Measurements from ENCODE around the gene SLC17A9. TPM values are rescaled to one million over a fixed set of nuclear protein-coding genes. Genes with fewer than 3 reads are reported as not detected.
A peak's percentile ranks its signal among the peaks of the same experiment; 100 is the strongest.
"Not testable (repeated sequence)": the region's sequence is repeated elsewhere in the genome, so short reads cannot be mapped to it uniquely, and the experiment has no call there.

Gene SLC17A9
- total RNA-seq, 1 donor from 2014 or later = 1.7 TPM

DNA sequence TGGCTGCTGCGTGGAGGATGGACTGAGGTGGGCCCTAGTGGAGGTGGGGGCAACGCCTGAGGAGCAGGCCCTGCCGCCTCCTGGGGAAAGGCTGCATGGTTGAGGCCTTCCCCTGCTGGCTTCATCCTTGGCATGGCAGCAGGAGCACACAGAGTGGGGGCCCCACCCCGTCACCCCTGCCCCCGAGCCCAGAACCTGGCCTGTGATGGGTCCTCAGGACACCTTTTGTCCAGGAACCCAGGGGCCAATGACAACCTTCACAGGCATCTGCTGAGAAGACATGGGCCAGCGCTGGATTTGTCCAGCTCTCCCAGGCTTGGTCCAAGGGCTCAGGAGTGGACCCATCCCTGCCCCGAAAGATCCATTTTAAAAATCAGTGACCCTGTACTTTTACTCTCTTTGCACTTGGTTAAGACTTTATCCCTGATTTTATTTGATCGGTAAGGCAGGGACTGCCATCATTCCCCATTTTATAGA is 575 bp upstream of the SLC17A9 start:
- DNase-seq (ENCODE audit: low spot score) = no peak
- intact Hi-C loops (cut with DNase I) = no loop called here

DNA sequence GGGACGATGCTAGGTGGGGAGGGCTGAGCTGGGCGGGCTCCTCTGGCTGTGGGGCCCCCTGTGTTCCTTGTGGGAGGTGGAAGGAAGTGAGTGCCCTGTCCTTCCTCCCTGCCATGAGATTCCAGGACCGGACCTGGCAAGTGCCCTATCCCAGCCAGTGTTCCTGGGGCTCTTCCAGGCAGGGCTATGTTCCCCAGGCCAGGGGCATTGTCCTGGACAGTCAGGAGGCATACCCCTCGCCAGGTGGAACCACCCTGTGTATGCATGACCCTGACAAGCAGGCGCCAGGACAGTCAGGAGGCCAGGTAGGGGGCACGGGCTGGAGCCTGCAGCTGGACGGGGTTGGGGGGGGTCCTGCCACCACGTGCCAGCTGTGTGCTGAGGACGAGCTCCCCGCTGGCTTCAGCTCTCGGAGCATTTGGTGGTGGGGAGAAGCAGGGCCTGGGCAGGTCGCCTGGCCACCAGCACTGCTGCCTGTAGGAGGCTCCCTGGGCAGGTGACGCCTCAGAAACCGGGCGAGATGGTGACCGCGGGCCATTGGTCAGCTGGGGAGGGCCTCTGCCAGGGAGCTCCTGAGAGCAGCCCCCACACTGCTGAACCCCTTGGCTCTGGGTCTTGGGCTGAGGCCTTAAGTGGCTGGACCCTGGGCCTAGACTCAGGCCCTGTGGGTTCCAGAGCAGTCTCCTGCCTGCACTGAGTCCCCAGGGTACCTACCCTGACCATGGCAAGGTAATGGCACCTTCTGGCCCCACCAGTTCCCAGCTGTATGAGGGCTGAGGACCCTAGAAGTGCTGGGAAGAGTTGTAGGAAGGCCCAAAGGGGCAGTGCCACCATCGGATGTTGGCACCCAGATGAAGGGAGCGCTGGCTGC is 694 bp downstream of the SLC17A9 start:
- DNase-seq (ENCODE audit: low spot score) = no peak
- intact Hi-C loops (cut with DNase I) = no loop called here

DNA sequence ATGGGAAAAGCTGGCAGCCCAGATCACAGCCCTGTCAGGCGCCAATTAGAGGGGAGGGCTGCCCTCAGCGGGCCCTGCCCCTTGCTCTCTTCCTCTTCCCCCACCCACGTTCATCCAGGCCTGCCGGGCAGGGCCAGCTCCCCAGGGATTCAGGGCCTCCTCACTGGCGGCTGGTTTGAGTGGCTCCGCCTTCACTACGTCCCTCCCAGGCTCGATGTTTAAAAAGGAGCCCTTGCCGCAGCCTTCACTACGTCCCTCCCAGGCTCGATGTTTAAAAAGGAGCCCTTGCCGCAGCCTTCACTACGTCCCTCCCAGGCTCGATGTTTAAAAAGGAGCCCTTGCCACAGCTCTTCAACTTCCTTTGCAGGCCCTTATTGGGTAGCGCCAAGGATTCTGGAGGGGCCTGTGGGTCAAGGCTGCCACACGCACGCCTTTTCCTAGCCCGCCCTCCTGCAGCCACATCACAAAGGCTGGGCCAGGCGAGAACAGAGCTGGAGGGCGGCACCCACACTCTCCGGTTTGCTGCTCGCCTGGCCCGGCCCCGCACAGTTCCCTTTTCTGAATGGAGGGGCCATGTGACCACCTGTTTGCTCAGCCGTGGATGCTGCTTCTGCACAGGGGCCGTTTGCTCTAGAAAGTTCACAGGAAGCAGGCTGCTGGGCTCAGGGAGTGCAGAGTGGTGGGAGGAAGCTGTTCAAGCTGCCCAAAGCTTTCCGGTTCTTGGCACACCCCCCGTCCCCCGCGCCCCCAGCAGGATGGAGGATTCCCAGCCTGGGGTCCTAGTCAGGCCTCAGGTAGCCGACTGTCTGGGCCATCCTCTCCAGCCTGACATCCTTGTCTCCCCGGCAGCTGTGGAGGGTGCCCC is 1.6 kb downstream of the SLC17A9 start:
- intact Hi-C loops (cut with DNase I) = no loop called here
- DNase-seq (ENCODE audit: low spot score) = peak; percentile 83

DNA sequence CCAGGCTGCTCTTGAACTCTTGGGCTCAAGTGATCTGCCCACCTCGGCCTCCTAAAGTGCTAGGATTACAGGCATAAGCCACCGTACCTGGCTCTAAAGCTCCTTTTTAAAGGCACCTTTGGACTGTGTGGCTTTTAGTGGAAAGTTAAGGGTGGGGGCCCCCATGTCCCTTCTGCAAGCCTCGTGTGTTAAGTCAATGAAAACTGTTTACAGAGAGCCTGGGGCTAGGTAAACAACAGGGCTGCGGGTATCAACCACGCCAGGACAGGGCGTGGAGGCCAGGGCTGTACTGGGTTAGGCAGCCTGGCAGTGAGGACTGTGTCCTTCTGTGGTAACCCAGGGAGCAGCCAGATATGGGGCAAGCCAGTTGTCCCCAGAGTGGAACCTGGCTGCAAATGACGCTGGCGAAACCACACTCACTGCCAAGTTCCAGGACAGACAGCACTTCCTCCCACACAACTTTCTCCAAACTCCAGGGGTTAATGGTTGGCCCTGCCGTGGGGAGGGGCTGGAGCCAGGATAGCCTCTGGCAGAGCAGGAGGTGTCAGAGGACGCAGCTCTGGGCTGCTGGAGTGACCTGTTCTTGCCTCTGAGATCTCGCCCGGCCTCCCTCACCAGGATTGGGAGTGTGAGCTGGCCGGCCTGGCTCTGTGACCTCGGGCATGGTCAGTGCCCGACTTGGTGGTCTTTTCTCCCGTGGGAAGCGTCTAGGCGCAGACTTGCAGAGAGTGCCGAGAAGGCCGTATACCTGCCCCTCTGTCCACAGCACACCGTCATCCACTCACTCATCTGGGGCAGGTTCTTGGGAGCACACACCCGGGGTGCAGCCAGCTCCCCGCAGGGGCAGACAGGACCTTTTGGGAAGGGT is 3.2 kb downstream of the SLC17A9 start:
- DNase-seq (ENCODE audit: low spot score) = no peak
- intact Hi-C loops (cut with DNase I) = no loop called here

DNA sequence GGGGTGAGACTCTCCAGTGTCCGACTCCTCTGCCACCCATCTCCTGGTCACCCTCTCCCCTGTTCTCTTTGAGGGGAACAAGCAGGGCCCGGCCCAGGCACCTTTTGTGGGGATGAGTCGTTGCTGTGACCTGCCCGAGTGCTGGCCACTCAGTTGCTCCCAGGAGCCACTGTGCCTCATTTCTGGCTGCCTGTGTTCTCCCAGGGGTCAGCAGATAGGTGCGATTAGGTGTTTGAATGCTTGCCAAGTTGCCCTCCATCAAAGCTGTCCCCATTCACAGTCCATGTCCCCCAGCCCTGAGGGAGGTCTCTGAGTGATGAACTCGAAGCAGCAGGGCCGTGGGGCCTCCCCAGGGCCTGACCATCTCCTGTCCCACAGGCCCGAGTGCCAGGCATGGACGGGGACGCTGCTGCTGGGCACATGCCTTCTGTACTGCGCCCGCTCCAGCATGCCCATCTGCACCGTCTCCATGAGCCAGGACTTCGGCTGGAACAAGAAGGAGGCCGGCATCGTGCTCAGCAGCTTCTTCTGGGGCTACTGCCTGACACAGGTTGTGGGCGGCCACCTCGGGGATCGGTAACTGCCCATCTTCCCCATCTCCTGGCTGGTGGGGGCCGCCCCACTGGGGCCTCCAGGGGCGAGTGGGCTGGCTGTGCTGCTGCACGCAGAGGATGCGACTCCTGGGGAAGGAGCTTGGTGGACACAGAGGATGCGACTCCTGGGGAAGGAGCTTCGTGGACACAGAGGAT is 4.1 kb downstream of the SLC17A9 start:
- DNase-seq (ENCODE audit: low spot score) = no peak

GRCh38 chr20:62957136-62958117 is 4.9 kb downstream of the SLC17A9 start:
- intact Hi-C loops (cut with DNase I) = no loop called here
- no peak for DNase-seq (ENCODE audit: low spot score)

More for the DNA sequence above, 4.1 kb downstream of the SLC17A9 start:
- intact Hi-C loops (cut with DNase I) = no loop called here

DNA sequence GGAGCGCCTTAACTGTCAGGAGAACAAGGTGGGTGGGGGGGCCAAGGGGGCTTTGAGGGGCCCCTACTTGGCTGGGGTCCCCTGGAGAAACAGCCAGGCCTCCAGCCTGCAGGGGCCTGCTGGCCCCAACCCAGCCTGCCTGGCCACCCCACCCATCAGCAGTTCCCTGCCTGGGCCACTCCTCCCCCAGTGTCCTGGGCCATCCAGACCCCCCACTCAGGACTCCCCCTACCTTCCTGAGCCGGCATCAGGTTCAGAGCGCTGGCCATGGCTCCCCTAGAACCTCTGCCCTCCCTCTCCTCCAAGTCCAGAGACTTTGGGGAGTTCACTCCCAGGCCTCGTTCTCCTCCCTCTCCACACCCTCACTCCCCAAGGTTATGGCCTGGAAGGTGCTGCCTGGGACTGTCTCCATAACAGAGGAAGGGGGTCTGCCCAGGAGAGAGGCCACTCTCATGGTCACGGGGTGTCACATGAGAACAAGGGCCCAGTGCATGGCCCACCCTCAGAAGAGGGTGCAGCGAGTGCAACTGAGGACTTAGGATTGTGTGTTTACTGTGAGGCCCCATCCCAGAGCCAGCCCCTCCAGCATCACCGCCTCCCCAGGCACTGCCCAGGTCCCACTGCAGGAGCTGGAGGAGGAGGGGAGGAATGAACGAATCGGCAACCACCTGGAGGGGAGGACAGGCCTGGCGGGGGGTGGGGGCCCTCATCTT is 6.0 kb downstream of the SLC17A9 start:
- intact Hi-C loops (cut with DNase I) = no loop called here
- no peak for DNase-seq (ENCODE audit: low spot score)

DNA sequence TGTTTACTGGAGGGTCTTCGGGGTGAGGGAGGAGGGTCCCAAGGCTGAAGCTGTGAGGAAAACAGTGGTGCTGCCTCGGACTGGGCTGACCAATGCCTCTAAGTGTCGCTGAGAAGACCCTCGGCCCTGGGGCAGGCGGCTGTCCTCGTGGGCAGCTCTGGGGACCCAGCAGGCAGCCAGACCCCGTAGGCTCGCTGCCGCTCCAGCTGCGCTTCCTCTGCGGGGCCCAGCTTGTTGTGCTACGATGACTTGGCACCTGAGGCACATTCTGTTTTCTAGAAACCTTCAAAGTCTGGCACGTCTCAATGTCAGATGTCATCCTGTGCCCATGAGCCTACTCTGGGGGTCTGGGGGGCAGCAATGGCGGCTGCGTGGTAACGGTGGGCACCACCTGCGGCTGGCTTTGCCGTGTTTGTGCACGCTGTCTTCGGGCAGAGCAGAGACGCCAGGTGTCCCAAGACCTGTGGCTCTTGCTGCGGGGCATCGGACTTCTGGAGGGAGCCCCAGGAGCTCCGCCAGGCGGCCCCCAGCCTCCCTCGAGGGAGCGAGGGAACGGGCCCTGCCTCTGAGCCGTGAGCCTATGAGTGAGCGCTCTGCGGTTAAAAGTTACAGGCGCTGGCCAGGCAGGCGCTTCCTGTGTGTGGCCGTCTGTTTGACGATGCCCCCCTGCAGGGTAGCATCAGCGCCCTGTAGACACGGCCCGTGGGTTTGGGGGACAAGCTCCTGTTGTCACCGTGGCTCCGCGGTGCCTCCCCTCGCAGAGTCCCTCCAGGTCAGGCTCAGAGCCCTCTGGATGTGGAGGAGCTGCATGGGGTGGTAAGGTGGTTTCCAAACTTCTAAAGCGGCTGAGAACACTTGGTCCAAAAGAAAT is 6.8 kb downstream of the SLC17A9 start:
- no peak for DNase-seq (ENCODE audit: low spot score)
- intact Hi-C loops (cut with DNase I) = no loop called here

GRCh38 chr20:62959998-62960436 is 7.5 kb downstream of the SLC17A9 start:
- intact Hi-C loops (cut with DNase I) = no loop called here

GRCh38 chr20:62960446-62961309 is 8.2 kb downstream of the SLC17A9 start:
- DNase-seq (ENCODE audit: low spot score); intact Hi-C loops (cut with DNase I): not testable (repeated sequence)

More at GRCh38 chr20:62959998-62960436, 7.5 kb downstream of the SLC17A9 start:
- DNase-seq (ENCODE audit: low spot score) = no peak

- intact Hi-C loops (cut with DNase I) = no loop called here
- DNase-seq (ENCODE audit: low spot score) = no peak
These were observed 8.8 kb downstream of the SLC17A9 start for GRCh38 chr20:62961310-62961783.

DNA sequence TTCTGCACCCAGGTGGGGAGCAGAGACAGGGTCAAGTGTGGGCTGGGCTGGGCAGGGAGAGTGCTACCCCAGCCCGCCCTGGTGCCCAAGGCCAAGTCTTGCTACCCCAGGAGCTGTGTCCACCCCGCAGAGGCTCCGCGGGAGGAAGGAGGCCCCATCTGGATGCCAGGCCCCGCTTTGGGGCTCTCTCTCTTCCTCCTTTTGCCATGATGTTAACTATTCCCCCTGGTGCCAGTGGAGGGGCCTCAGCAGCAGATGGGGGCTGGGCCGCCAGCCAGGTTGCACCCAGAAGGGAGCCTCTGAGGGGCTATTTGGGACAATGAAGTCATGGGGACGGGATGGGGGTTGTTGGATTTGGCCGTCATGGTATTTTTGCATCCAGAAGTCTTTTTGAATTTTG is 9.3 kb downstream of the SLC17A9 start:
- no peak for DNase-seq (ENCODE audit: low spot score)
- intact Hi-C loops (cut with DNase I) = no loop called here

- DNase-seq (ENCODE audit: low spot score) = no peak
- intact Hi-C loops (cut with DNase I) = no loop called here
These were observed 9.8 kb downstream of the SLC17A9 start for GRCh38 chr20:62962221-62962879.

GRCh38 chr20:62962891-62963613 is 10.5 kb downstream of the SLC17A9 start:
- intact Hi-C loops (cut with DNase I) = no loop called here
- no peak for DNase-seq (ENCODE audit: low spot score)

Data from cardiac septum (tissue), 1 donor.